NCI-H526 treated with DMSO at 0.1 percent for 48 hours (cell line): ENCODE results near the gene PIK3CD.

Experiments
- DNase-seq: peaks from one replicate; lab custom pipeline; 2025; lab: John Stamatoyannopoulos, UW

Gene PIK3CD

DNA sequence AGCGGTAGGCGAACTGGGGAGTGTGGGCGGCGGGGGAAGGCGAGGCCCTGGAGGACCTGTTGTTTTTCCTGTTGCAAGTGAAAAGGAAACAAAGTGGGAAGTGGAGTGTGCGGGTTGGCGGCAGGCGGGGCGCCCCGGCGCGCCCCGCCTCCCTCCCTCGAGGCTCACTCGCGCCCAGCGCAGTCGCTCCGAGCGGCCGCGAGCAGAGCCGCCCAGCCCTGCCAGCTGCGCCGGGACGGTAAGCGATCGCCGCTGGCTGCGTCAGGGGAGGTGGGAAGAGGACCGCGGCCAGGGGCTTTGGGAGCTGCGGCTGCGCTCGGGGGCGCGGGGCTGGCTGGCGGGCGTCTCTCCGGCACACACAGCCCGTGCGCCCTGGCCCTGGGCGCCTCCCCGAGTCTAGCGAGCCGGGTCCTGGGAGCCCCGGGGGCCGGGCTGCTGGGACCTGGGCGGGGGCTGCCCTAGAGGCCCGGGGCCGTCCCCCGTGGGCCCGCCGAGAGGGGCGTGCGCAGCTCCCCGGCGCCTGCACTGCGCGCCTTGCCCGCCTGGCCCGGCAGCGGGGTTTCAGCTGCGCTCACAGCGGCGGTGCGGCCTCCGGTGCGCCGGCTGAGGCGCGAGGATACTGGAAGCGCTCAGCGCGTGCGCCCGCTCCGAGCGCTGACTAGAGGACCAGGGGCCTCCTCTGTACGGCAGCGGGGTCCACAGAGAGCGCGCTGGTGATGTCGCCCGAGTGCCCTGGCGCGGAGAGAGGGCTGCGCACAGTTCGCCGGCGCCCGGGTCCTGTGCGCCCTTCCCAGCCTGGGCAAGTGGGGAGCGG, at the start of gene PIK3CD:
PIK3CD (plus strand) TSS at position 167 of the 814 bp plus-strand sequence. CDS start 58,725 bp downstream, outside the sequence.
- no peak for DNase-seq

DNA sequence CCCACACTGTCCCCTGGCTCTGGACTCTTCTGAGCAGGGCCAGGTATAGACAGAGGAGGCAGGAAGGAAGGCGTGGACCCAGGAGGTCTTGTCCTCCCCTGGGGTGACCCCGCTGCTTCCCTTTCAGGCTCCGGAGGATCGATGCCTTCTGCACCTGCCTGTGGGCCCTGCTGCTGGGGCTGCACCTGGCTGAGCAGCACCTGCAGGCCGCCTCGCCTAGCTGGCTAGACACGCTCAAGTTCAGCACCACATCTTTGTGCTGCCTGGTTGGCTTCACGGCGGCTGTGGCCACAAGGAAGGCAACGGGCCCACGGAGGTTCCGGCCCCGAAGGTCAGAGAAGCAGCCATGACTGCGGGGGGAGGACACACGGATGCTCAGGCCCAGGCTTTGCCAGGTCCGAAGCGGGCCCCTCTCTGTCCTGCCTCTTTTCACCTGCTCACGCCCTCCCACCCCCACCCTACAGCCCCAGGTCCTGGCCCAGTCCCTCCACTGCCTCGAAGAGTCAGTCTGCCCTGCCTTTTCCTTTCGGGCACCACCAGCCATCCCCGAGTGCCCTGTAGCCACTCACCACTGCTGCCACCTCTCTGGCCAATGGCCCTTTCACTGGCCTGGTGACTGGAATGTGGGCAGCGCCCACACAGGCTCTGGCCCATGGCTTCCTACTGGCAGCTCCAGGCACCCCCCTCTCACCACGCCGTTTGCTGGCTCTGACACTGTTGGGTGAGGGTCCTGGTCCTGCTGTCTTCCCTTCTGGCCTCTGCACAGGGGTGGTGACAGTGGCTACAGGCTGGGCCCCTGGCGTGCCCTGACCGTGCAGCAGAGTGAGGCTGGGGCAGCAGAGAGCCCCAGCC, 49.4 kb upstream of the PIK3CD start:
- DNase-seq: no peak

DNA sequence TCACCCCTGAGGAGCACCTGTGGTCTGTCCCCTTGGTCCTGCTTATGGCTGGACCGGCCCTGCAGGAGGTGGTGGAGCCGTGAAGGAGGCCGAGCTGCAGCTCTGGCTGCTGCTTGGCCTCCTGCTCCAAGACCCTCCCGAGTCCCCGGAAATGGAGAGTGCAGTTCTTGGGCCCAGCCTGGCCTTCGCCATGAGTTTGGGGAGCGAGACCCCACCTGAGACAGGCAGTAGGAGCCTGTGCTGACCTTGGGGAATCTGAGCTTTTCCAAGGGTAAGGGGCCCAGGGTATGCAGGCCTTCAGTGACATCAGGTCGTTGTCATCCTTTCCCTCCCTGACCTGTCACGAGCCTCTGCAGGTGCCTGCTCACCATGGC, 48.8 kb upstream of the PIK3CD start:
- no peak for DNase-seq

GRCh38 chr1:9603307-9603706, 48.2 kb upstream of the PIK3CD start:
- DNase-seq: no peak

DNA sequence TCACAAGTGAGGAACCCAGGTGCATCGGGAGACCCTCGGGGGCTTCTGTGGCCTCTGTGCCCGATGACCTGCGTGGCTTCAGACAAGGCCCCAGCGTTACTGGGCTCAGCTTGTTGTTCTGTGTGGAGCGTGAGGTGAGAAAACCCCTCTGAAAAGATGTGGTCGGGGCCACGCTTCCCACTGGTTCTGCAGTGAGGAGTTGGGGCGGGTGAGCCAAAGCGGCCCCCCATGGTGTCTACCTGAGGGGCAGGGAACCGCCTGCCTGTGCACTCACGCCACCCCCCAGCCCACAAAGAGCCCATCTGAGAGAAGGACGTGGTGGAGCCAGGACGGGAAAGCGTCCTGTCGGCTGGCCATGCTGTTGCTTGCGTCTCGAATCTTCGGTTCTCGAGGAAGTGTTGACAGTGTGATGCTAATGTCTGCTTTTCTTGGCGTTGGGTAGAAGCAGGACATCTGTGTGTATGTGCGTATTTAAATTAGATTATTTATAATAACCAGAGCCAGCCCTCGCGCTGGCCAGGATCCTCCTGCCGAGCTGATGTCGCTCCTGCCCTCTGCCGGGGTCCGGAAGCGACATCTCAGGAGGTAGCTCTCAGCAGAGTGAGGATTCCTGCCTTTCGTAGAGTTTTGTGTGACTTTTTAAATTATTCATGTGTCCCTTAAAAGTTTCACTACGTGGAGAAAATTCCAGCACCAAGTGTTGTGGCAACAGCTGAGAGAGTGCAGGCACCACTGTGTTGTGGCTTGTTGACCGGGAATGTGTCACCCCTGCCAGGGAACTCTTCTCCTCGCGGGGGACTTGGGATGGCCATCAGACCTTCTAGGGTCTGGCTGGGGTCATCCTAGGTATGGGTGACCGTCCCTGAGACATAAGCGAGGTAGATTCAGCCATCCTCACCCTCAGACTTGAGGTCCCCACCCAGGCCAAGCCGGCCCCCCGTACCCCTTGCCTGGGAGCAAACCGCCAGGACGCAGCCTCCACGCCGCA, 47.5 kb upstream of the PIK3CD start:
- DNase-seq: no peak

DNA sequence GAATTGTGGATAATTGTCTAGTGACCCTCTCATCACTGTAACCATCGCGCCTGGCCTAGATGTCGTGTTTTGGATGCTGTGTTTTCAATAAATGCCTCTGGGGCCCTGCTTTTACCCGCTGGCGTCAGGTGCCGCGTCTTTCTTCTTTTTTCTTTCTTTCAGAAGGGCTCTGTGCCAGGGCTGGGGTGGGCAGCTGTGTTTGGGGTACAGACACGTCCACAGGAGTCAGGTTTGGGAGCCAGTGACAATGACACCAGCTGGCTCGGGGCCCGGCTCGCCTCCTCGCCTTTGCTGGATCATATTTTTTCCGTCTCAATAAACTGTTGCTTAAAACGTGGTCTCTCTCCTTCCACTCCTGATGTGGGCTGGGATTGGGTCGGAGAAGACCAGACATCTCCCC, 46.7 kb upstream of the PIK3CD start:
- no peak for DNase-seq

DNA sequence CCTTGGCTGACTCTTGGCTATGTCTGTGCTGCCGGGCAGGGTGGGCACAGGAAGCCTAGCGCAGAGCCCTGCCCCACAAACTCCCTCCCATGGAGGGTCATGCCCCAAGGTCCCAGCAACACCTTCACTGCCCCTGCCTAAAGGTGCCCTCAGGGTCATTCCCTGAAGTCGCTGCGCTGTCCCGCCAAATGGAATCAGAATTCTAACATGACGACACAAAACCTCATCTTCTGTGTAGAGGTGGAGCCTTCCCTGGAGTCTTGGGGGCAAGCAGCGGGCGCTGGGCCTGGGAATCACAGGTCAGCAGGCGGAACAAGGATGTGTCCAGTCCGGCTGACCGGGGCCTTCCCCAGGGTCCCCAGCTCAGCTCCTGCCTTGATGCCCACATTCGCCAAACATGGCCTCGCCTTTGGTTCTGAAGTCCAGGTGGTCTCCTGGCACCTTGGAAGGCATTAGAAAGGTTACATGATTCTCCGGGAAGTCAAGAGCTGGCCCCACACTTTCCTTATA, 45.5 kb upstream of the PIK3CD start:
- no peak for DNase-seq

DNA sequence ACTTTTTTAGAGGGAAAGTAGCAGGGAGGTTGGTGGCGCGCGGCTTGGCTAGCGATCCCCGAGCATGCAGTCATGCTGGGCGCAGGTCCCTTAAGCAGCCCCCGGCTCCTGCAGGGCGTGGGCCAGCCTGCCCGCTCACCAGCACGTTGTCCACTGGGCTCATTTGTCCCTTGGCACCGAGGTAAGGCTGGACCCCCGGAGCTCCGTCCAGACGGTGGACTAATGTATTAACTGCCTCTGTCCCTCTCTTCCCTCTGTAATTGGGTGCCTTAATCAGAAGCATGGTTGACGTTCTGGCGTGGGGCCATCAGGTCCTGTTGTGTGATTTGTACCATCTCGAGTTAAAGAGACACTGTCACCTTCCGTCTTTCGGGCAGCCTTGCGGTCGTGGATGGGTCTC, 45.1 kb upstream of the PIK3CD start:
- no peak for DNase-seq

DNA sequence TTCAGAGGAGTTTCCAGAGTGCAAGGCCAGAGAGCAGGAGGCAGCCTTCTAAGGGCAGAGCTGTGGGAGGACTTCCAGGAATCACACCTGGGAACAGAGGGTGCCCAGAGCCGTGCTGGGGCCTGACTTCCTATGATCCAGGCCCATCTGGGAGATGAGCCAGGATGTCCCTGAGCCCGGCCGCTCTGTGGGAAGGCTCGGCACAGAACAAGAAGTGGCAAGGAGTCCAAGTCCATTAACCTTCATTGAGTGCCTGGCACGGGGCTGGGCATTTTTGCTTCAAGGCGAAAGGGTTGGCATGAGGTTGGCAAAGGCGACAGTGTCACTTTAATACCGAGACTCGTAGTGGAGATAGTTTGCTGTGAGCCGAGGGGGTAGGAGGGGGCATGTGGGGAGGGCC, 44.6 kb upstream of the PIK3CD start:
- DNase-seq: no peak

DNA sequence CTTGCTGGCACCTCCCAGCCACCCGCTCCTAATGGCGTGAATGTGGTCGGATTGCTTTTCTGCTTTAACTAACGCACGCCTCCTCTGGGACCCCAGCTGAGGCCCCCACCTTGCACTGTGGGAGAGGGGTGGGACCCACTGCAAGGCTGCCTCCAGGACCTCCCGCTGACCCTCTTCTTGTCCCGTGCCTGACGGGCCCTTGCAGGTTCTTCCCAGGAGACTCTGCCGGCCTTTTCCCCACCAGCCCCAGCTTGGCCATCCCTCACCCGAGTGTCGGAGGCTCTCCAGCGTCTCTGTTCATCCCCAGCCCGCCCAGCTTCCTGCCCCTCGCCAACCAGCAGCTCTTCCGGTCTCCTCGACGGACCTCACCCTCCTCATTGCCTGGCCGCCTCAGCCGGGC, 44.2 kb upstream of the PIK3CD start:
- no peak for DNase-seq

- DNase-seq: no peak
Measured at GRCh38 chr1:9609998-9610397, 41.5 kb upstream of the PIK3CD start.

GRCh38 chr1:9610548-9610947, 41.0 kb upstream of the PIK3CD start:
- no peak for DNase-seq

- no peak for DNase-seq
Measured at GRCh38 chr1:9611716-9612115, 39.8 kb upstream of the PIK3CD start.

DNA sequence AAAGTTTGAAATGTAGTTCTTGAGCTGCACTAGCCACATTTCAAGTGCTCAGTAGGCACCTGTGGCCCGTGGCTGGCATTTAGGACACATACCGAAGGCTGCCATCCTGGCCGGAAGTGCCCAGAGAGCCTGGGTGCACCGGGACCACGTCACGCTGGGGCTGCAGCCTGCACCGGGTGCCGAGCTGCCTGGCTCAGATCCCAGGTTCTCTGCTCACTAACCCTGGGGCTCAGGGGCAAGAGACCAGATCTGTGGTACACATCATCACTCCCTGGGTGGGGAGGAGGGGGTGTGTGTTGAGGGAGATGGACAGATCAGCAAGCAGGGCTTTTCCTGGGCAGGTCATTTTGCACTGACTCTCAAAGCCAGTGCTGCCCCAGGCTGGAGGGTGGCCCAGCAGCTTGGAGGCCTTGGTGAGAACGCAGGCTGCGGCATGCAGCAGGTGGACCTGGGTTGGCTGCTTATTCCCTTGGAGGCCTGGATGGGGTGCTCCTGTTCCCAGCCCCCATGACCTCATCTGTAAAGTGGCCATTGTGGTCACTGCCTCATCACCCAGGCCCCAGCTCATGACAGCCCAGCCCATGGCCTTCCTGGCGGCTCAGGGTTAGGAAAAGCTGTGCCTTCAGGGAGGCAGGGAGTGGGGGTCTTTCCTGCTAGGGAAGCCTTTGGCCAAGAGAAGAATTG, 39.2 kb upstream of the PIK3CD start:
- DNase-seq: no peak

- no peak for DNase-seq
Measured at GRCh38 chr1:9612871-9613624, 38.5 kb upstream of the PIK3CD start.

DNA sequence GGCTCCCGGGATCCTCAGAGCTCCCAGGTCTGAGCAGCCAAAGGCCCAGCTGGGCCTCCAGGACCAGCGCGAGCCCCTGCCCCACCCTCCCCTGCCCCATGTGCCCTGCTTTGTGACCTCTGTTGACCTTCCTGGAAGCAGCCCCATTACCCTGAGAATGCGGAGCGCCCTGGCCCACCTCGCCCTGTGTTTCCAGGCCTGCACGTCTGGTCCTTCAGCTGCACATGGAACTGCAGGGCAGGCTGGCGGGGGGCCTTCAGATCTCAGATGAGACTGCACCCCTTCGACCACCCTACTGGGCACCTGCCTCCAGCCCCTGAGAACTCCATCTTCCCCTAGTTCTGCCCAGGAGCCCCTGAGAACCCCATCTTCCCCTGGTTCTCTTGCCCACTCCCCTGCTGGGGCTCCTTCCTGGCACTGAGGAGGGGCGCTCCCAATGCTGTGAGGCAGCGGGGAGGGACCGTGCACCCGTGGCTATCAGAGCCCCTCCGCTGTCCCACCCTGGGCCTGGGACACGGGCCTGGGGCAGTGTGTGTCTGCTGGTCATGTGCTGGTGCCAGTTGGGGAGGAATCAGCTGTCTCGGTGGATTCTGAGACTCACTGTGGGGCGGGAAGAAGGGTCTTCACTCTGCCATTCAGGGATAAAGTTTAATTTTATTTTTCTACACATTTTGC, 37.8 kb upstream of the PIK3CD start:
- no peak for DNase-seq

DNA sequence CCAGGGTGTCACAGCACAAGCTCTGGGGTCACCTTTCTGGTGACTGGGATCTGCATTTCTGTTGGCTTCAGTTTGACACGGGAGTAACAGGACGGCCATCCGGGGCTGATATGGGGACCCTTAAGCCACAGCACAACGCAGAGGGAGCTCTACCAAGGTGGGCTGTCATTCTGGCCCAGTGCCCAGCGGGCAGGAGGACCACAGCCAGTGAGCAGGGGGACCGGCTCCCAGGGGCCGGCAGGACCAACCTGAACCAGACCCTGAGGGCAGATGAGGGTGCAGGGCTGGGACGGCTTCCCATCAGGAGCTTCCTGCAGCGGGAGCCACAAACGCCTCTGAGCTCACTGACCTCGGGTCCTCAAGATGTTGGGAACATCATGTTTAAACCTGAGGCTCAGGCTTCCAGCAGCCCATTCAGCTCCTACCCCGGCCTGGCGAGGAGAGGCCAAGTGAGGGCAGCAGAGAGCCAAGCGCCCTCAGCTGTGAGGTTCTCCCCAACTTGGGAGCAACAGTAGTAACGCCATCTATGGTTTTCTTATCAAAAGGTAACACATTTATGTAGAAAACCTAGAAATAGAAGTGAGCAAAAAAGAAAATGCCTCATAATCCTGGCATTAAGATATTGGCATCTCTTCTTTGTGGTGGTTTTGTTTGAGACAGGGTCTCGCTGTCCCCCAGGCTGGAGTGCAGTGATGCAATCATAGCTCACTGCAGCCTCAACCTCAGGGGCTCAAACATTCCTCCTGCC, 36.0 kb upstream of the PIK3CD start:
- no peak for DNase-seq

- no peak for DNase-seq
Measured at GRCh38 chr1:9618909-9619679, 32.4 kb upstream of the PIK3CD start.
